ENCODE measurements around the gene METAP1D.

DNA sequence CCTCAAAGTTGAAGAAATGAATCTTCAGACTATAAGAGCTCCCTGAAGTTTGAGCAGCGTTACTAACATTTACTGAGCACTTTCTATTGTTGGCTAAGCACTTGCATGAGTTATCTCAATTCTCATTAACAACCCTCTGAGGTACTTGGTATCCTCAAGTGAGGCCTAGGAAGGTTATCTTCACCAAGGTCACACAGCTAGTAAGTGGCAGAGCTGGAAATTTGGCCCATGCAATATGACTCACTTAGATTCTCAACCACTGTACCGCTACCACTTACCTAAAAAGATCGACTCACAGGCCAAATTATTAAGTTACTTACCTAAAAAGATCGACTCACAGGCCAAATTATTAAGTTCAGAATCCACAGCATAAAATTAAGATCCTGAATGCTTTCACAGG, 8.7 kb upstream of the METAP1D start:
- TF ChIP-seq, protein P1, sequence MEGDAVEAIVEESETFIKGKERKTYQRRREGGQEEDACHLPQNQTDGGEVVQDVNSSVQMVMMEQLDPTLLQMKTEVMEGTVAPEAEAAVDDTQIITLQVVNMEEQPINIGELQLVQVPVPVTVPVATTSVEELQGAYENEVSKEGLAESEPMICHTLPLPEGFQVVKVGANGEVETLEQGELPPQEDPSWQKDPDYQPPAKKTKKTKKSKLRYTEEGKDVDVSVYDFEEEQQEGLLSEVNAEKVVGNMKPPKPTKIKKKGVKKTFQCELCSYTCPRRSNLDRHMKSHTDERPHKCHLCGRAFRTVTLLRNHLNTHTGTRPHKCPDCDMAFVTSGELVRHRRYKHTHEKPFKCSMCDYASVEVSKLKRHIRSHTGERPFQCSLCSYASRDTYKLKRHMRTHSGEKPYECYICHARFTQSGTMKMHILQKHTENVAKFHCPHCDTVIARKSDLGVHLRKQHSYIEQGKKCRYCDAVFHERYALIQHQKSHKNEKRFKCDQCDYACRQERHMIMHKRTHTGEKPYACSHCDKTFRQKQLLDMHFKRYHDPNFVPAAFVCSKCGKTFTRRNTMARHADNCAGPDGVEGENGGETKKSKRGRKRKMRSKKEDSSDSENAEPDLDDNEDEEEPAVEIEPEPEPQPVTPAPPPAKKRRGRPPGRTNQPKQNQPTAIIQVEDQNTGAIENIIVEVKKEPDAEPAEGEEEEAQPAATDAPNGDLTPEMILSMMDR (IDR thresholded peaks at IDR 0.05): no peak
- TF ChIP-seq EZH2phosphoT487 (IDR thresholded peaks at IDR 0.05): no peak

Measured in neural progenitor cell (in vitro differentiated cells).